Large intestine (tissue), 3 donors: ENCODE measurements around the gene OAT. TPM values are rescaled to one million over a fixed set of nuclear protein-coding genes. Genes with fewer than 3 reads are reported as not detected.

Experiments used
- DNase-seq, 2 donors: peaks; one replicate each; pipeline versions ENCODE4 v3.0.0 to v3.0.0-alpha.2; 2013
- H3K27ac ChIP-seq: one replicate; pipeline ENCODE4 v1.5.1; 2013; ENCODE audit warnings: low read length
- H3K27me3 ChIP-seq: 2 replicates; pipeline ENCODE4 v1.6.1; 2013; ENCODE audit warnings: low read length; ENCODE audit not compliant: control insufficient read depth, insufficient read depth
- H3K36me3 ChIP-seq: 2 replicates; pipeline ENCODE4 v1.6.1; 2013; ENCODE audit warnings: low read length; ENCODE audit not compliant: control insufficient read depth, insufficient read depth
- H3K4me1 ChIP-seq: one replicate; pipeline ENCODE4 v1.6.1; 2013; ENCODE audit warnings: low read length; ENCODE audit not compliant: control insufficient read depth, insufficient read depth
- H3K4me3 ChIP-seq: one replicate; pipeline ENCODE4 v1.5.1; 2013; ENCODE audit warnings: low read length
- H3K9me3 ChIP-seq: one replicate; pipeline ENCODE4 v1.6.1; 2013; ENCODE audit warnings: mild to moderate bottlenecking, low read depth, low read length, moderate library complexity; ENCODE audit not compliant: control insufficient read depth
- WGBS: methylation state at CpG from one replicate; pipeline ENCODE4 v1.1.5; 2013; ENCODE audit warnings: low lambda C conversion rate; ENCODE audit not compliant: insufficient coverage; 5-methylcytosine and 5-hydroxymethylcytosine counted together
- polyA plus RNA-seq: library from polyadenylated mRNA; unstranded; fragments of 120-200 nt; gene quantifications from one replicate; pipeline ENCODE4 v1.2.1, GENCODE V29; 2013

The OAT gene
- polyA plus RNA-seq, 1 donor = 1,580 TPM

GRCh38 chr10:124460144-124460543, 41.4 kb upstream of the OAT start:
- DNase-seq = no peak
- no peaks in the 10 kb centered on the region for H3K9me3 ChIP-seq
- WGBS = no CpG with 5 or more reads among the region's 5 CpGs
- H3K27ac ChIP-seq = no peak overlapping the region
- H3K27me3 ChIP-seq = peaks cover 2% of the 10 kb centered on the region
- peaks cover 16% of the 10 kb centered on the region for H3K4me1 ChIP-seq
- H3K36me3 ChIP-seq = no peaks in the 10 kb centered on the region
- no peak overlapping the region for H3K4me3 ChIP-seq

GRCh38 chr10:124459395-124459794, 40.7 kb upstream of the OAT start:
- Histone ChIP-seq H3K27ac (no peak overlapping the region), H3K27me3 (peaks cover 9% of the 10 kb centered on the region), H3K4me1 (peaks cover 8% of the 10 kb centered on the region), H3K4me3 (no peak overlapping the region), H3K36me3 (no peaks in the 10 kb centered on the region), H3K9me3 (no peaks in the 10 kb centered on the region)
- WGBS = no CpG with 5 or more reads among the region's 1 CpG
- DNase-seq = no peak

- no peak for DNase-seq
- H3K27ac ChIP-seq = no peak overlapping the region
- no peak overlapping the region for H3K4me3 ChIP-seq
- peaks cover 14% of the 10 kb centered on the region for H3K27me3 ChIP-seq
- no peaks in the 10 kb centered on the region for H3K9me3 ChIP-seq
- WGBS = no CpG with 5 or more reads among the region's 2 CpGs
- H3K36me3 ChIP-seq = no peaks in the 10 kb centered on the region
- H3K4me1 ChIP-seq = peaks cover 4% of the 10 kb centered on the region
These were observed 40.2 kb upstream of the OAT start for GRCh38 chr10:124458889-124459288.

GRCh38 chr10:124458473-124458872, 39.8 kb upstream of the OAT start:
- peaks cover 4% of the 10 kb centered on the region for H3K4me1 ChIP-seq
- no peaks in the 10 kb centered on the region for H3K9me3 ChIP-seq
- no peaks in the 10 kb centered on the region for H3K36me3 ChIP-seq
- H3K4me3 ChIP-seq = no peak overlapping the region
- WGBS = no CpG with 5 or more reads among the region's 4 CpGs
- no peak overlapping the region for H3K27ac ChIP-seq
- H3K27me3 ChIP-seq = peaks cover 18% of the 10 kb centered on the region
- DNase-seq = no peak

- Histone ChIP-seq H3K4me1 (no peaks in the 10 kb centered on the region), H3K36me3 (no peaks in the 10 kb centered on the region), H3K27ac (no peak overlapping the region), H3K27me3 (peaks cover 42% of the 10 kb centered on the region), H3K4me3 (no peak overlapping the region), H3K9me3 (no peaks in the 10 kb centered on the region)
- no CpG with 5 or more reads among the region's 7 CpGs for WGBS
- DNase-seq = no peak
These were observed 36.7 kb upstream of the OAT start for GRCh38 chr10:124455441-124455840.

- Histone ChIP-seq H3K4me1 (peaks cover 5% of the 10 kb centered on the region), H3K27ac (no peak overlapping the region), H3K27me3 (peaks cover 54% of the 10 kb centered on the region), H3K9me3 (no peaks in the 10 kb centered on the region), H3K36me3 (no peaks in the 10 kb centered on the region), H3K4me3 (no peak overlapping the region)
- WGBS = no CpG with 5 or more reads among the region's 8 CpGs
- no peak for DNase-seq
These were observed 35.4 kb upstream of the OAT start for GRCh38 chr10:124453960-124454610.

- no peak for DNase-seq
- WGBS = no CpG with 5 or more reads among the region's 6 CpGs
- Histone ChIP-seq H3K27me3 (peaks cover 80% of the 10 kb centered on the region), H3K36me3 (no peaks in the 10 kb centered on the region), H3K4me3 (no peak overlapping the region), H3K27ac (no peak overlapping the region), H3K4me1 (peaks cover 15% of the 10 kb centered on the region), H3K9me3 (no peaks in the 10 kb centered on the region)
These were observed 32.6 kb upstream of the OAT start for GRCh38 chr10:124451276-124451675.

GRCh38 chr10:124450783-124451057, 32.0 kb upstream of the OAT start:
- Histone ChIP-seq H3K27me3 (peaks cover 79% of the 10 kb centered on the region), H3K9me3 (no peaks in the 10 kb centered on the region), H3K27ac (no peak overlapping the region), H3K36me3 (no peaks in the 10 kb centered on the region), H3K4me3 (no peak overlapping the region), H3K4me1 (peaks cover 15% of the 10 kb centered on the region)
- DNase-seq = no peak
- no CpG with 5 or more reads among the region's 5 CpGs for WGBS

- Histone ChIP-seq H3K4me1 (peaks cover 18% of the 10 kb centered on the region), H3K9me3 (no peaks in the 10 kb centered on the region), H3K4me3 (peak within 1 kb of the TSS; percentile 64), H3K27me3 (peaks cover 79% of the 10 kb centered on the region), H3K36me3 (no peaks in the 10 kb centered on the region), H3K27ac (no peak within 1 kb of the TSS)
- peak in 1 of 2 donors; percentile 74 for DNase-seq
- no CpG with 5 or more reads among the region's 57 CpGs for WGBS
These were observed 31.5 kb upstream of the OAT start, which contains the start of gene NKX1-2 for GRCh38 chr10:124450012-124450782. Gene NKX1-2, minus strand, starts transcription at chr10:124450035. Its CDS starts 92 bp downstream, at chr10:124449943.

- peaks cover 24% of the 10 kb centered on the region for H3K4me1 ChIP-seq
- peak overlapping the region; percentile 64 for H3K4me3 ChIP-seq
- H3K36me3 ChIP-seq = no peaks in the 10 kb centered on the region
- no CpG with 5 or more reads among the region's 59 CpGs for WGBS
- no peak overlapping the region for H3K27ac ChIP-seq
- peak in 1 of 2 donors; percentile 62 for DNase-seq
- H3K27me3 ChIP-seq = peaks cover 72% of the 10 kb centered on the region
- H3K9me3 ChIP-seq = no peaks in the 10 kb centered on the region
These were observed 30.7 kb upstream of the OAT start for GRCh38 chr10:124449170-124450011.
